Prostate gland (tissue), 2 donors: ENCODE results near the gene KIF16B.

Source experiments
- CTCF ChIP-seq, 4 experiments: fragments of 200-600 bp in 2 of 4; fragments of 450-650 bp in 2 of 4; sonication (generic) in 2 of 4; IDR thresholded peaks; 1 replicate in 3 of 4; 2 replicates in 1 of 4; pipeline ENCODE4 v1.5.1; 2016 to 2019; ENCODE audit warnings: antibody characterized with exemption in 4 of 4, mild to moderate bottlenecking in 2 of 4, moderate library complexity in 2 of 4
- POLR2A ChIP-seq: fragments of 450-650 bp; IDR thresholded peaks from one replicate; pipeline ENCODE4 v1.6.1; 2016; ENCODE audit warnings: antibody characterized with exemption, mild to moderate bottlenecking
- POLR2AphosphoS5 ChIP-seq: sonication (generic); formaldehyde crosslinking; IDR thresholded peaks from one replicate; pipeline ENCODE4 v1.6.1; 2017; ENCODE audit warnings: antibody characterized with exemption

GRCh38 chr20:16479666-16480065, 93.6 kb downstream of the KIF16B start:
- TF ChIP-seq CTCF (IDR thresholded peaks at IDR 0.05) (no peak), POLR2A (no peak), POLR2AphosphoS5 (no peak)
